HepG2 (cell line): ENCODE data around the gene CHCT1. TPM values are rescaled to one million over a fixed set of nuclear protein-coding genes. Genes with fewer than 3 reads are reported as not detected.

Experiments used
- ATAC-seq: fragments of 200-7000 bp; cut with Tn5 transposase; 3 replicates; pipeline ENCODE4 v1.9.1; 2020; ENCODE audit warnings: mild to moderate bottlenecking, moderate library complexity
- BruUV-seq: library from RNA; stranded (reverse); fragments of 400-500 nt; replicated peaks from 2 replicates; lab custom pipeline; 2021; lab: Mats Ljungman, UMichigan
- CTCF ChIA-PET: fragments of 300-600 bp; formaldehyde crosslinking; extraction: SDS; loops from one replicate; lab custom pipeline; 2021; ENCODE audit warnings: low total read pairs, inconsistent platforms, low intra/inter-chr PET ratio; lab: Yijun Ruan, JAX
- POLR2A ChIA-PET: fragments of 350-600 bp; sonication (Branson Sonifier 250); formaldehyde crosslinking; loops from one replicate; lab custom pipeline; 2020; ENCODE audit warnings: antibody characterized with exemption, inconsistent platforms; lab: Yijun Ruan, JAX
- DNase-seq: peaks from one replicate; pipeline ENCODE4 v3.0.0-alpha.2; 2015; ENCODE audit warnings: low spot score
- FAIRE-seq: peaks from 3 replicates; lab custom pipeline; 2011; peaks lifted over from hg19 to GRCh38; lab: Jason Lieb, UNC
- H2AFZ ChIP-seq: one replicate; pipeline ENCODE4 v1.6.1; 2011; ENCODE audit warnings: low read length, inconsistent platforms
- H3K27ac ChIP-seq: fragments of 300-600 bp; 3 replicates; pipeline ENCODE4 v1.8.0; 2011; ENCODE audit warnings: mixed run types, mild to moderate bottlenecking, mixed read lengths, low read length, inconsistent platforms; ENCODE audit not compliant: insufficient read depth; ENCODE audit errors: extremely low read length
- H3K27me3 ChIP-seq, 2 experiments: fragments of 200-600 bp in 1 of 2; 2 replicates in 1 of 2; 3 replicates in 1 of 2; pipeline versions ENCODE4 v1.6.0 to v1.8.0; 2011; ENCODE audit warnings: low read length in 2 of 2, mild to moderate bottlenecking in 2 of 2, moderate library complexity in 2 of 2, inconsistent platforms in 1 of 2; ENCODE audit not compliant: insufficient read depth in 2 of 2, control insufficient read depth in 1 of 2
- H3K36me3 ChIP-seq, 2 experiments: fragments of 200-600 bp in 1 of 2; replicated peaks in 1 of 2; 2 replicates in 1 of 2; 3 replicates in 1 of 2; pipeline versions ENCODE4 v1.5.1 to v1.8.0; 2011; ENCODE audit warnings: low read length in 2 of 2, inconsistent platforms in 1 of 2; ENCODE audit not compliant: insufficient read depth in 2 of 2, control insufficient read depth in 1 of 2
- H3K4me1 ChIP-seq: 2 replicates; pipeline ENCODE4 v1.5.1; 2012; ENCODE audit warnings: low read length, inconsistent platforms; ENCODE audit not compliant: insufficient read depth
- H3K4me2 ChIP-seq: 2 replicates; pipeline ENCODE4 v1.6.0; 2011; ENCODE audit warnings: low read depth, low read length, inconsistent platforms
- H3K4me3 ChIP-seq, 3 experiments: fragments of 200-600 bp in 1 of 3; sonication (generic), shearing (Covaris generic) in 1 of 3; replicated peaks in 1 of 3; 2 replicates each; pipeline ENCODE4 v1.5.1; 2011 to 2016; ENCODE audit warnings: low read length in 3 of 3, inconsistent platforms in 2 of 3, low read depth in 2 of 3, mild to moderate bottlenecking in 2 of 3, control low read depth in 1 of 3, mixed read lengths in 1 of 3; ENCODE audit not compliant: insufficient read depth in 1 of 3
- H3K79me2 ChIP-seq: one replicate; pipeline ENCODE4 v1.6.1; 2011; ENCODE audit warnings: low read length, inconsistent platforms; ENCODE audit not compliant: insufficient read depth
- H3K9ac ChIP-seq: 2 replicates; pipeline ENCODE4 v1.6.0; 2011; ENCODE audit warnings: mild to moderate bottlenecking, low read depth, low read length, inconsistent platforms; ENCODE audit not compliant: insufficient read depth
- H3K9me3 ChIP-seq: 2 replicates; pipeline ENCODE4 v1.5.1; 2012; ENCODE audit warnings: mild to moderate bottlenecking, low read length
- H4K20me1 ChIP-seq: 2 replicates; pipeline ENCODE4 v1.6.0; 2011; ENCODE audit warnings: inconsistent platforms, mild to moderate bottlenecking, low read length, moderate library complexity; ENCODE audit not compliant: insufficient read depth
- KDM5B ChIP-seq: sonication (generic); formaldehyde crosslinking; IDR thresholded peaks from 2 replicates; pipeline ENCODE4 v1.4.0; 2020; ENCODE audit warnings: missing genetic modification reagents, mild to moderate bottlenecking, borderline replicate concordance
- MEIS2 ChIP-seq: sonication (generic); formaldehyde crosslinking; IDR thresholded peaks from 2 replicates; pipeline ENCODE4 v1.9.0; 2021; ENCODE audit warnings: mild to moderate bottlenecking, missing genetic modification reagents
- ZBTB20 ChIP-seq: sonication (generic); formaldehyde crosslinking; IDR thresholded peaks from 2 replicates; pipeline ENCODE4 v1.8.1; 2023; ENCODE audit warnings: missing genetic modification reagents, low read depth, mild to moderate bottlenecking, borderline replicate concordance
- ZBTB42 ChIP-seq: sonication (generic); formaldehyde crosslinking; IDR thresholded peaks from 2 replicates; pipeline ENCODE4 v1.5.0; 2020; ENCODE audit warnings: mild to moderate bottlenecking, missing genetic modification reagents
- ZBTB8A ChIP-seq: sonication (generic); formaldehyde crosslinking; IDR thresholded peaks from 2 replicates; pipeline ENCODE4 v1.4.0; 2020; ENCODE audit warnings: mild to moderate bottlenecking, low read depth, missing genetic modification reagents, borderline replicate concordance
- ZNF20 ChIP-seq: sonication (generic); formaldehyde crosslinking; IDR thresholded peaks from 2 replicates; pipeline ENCODE4 v1.4.0; 2020; ENCODE audit warnings: mild to moderate bottlenecking, moderate library complexity, missing genetic modification reagents
- ZNF432 ChIP-seq: sonication (generic); formaldehyde crosslinking; IDR thresholded peaks from 2 replicates; pipeline ENCODE4 v1.5.0; 2020; ENCODE audit warnings: missing genetic modification reagents, mild to moderate bottlenecking, borderline replicate concordance
- ZNF543 ChIP-seq: sonication (generic); formaldehyde crosslinking; IDR thresholded peaks from 2 replicates; pipeline ENCODE4 v1.4.0; 2020; ENCODE audit warnings: mild to moderate bottlenecking, missing genetic modification reagents
- ZNF879 ChIP-seq: sonication (generic); formaldehyde crosslinking; IDR thresholded peaks from 2 replicates; pipeline ENCODE4 v1.8.1; 2023; ENCODE audit warnings: missing genetic modification reagents
- in situ Hi-C: cut with HindIII; loops from 2 replicates; pipeline ENCODE4 v1.10.0; 2017; ENCODE audit warnings: low pct_unique_long_range_greater_than_20kb; ENCODE audit not compliant: extremely low pct_ligation_motif_present
- intact Hi-C: fragments of 100-400 bp; cut with micrococcal nuclease; formaldehyde crosslinking; loops from one replicate; pipeline ENCODE4 v1.10.0; 2022; ENCODE audit not compliant: unreplicated experiment
- polyA plus RNA-seq, 8 experiments: library from polyadenylated mRNA; depleted of rRNA in 3 of 8; stranded (reverse) in 7 of 8; unstranded in 1 of 8; fragments of >200 nt; fragmentation: Illumina TruSeq in 4 of 8; extraction: Trizol in 4 of 8; gene quantifications; 2 replicates each; pipeline versions ENCODE4 v1.2.1 to v1.2.3, GENCODE V29; 2011 to 2016; ENCODE audit warnings: low read depth in 4 of 8, missing spikeins in 1 of 8, mixed read lengths in 1 of 8; ENCODE audit not compliant: insufficient read depth in 1 of 8
- total RNA-seq, 5 experiments: library from RNA; depleted of rRNA; stranded (reverse); fragments of >200 nt; fragmentation: Illumina TruSeq; extraction: Trizol; gene quantifications; 2 replicates each; pipeline ENCODE4 v1.2.3, GENCODE V29; 2016; ENCODE audit warnings: low read depth in 1 of 5
- TF ChIP-seq, protein P1 (sequence below): sonication (generic); formaldehyde crosslinking; IDR thresholded peaks from 2 replicates; pipeline ENCODE4 v1.4.0; 2020; ENCODE audit warnings: missing genetic modification reagents
- TF ChIP-seq, protein P2 (sequence below): sonication (generic); formaldehyde crosslinking; IDR thresholded peaks from 2 replicates; pipeline ENCODE4 v1.4.0; 2020; ENCODE audit warnings: mild to moderate bottlenecking, missing genetic modification reagents

CHCT1 gene
- total and polyA plus RNA-seq, 2 of the 13 experiments (the other 11 are each of a cell fraction or from before 2014, with no cell fraction given) = not detected

DNA sequence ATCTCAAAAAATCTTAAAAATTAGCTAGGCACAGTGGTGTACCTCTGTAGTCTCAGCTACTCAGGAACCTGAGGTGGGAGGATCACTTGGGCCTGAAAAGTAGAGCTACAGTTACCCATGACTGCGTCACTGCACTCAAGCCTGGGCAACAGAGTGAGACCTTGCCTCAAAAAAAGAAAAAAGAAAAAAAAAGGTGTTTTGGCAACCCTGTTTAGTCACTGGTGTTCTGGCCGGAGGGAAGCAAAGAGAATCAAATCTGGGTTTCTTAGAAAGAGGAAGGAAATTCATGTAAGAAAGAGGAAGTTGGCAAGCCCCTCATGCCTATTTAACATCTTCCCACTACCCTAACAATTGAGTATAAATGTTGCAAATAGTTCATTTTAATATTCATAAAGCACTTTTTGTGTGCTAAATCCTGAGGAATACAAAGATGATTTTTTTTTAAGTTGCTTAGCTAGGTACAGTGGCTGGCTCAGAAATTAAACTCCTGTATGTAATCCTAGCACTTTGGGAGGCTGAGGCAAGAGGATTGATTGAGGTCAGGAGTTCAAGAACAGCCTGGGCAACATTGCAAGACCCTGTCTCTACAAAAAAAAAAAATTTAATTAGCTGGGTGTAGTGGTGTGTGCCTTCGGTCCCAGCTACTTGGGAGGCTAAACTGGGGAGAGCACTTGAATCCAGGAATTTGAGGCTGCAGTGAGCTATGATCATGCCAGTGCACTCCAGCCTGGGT is 23.9 kb upstream of the CHCT1 start (continued):
- TF ChIP-seq ZBTB20 (CRISPR knock-in tag) (no peak), MEIS2 (CRISPR knock-in tag) (no peak), KDM5B (no peak)

DNA sequence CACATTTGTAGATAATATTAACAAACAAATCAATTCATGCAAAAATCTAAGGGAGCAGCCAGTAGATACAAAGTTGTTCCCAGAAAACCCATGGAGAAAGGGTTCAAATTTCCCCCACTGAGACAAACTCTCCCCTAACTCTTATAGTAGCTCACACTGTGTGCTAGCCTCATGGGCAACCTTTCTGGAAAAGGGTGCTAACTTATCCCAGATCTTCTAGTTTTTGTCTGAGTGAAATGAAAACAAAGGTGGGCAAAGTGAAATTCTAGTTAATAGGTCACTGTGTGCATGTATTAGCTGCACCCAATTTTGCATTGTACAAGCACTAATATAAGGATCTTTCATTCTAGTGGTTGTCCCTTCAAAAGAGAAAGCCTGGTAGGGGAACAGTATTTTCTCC is 20.5 kb upstream of the CHCT1 start:
- Histone ChIP-seq H2AFZ (no peak overlapping the region), H3K4me1 (peaks cover 22% of the 10 kb centered on the region), H3K4me2 (no peak overlapping the region), H3K9ac (no peak overlapping the region), H3K79me2 (no peaks in the 10 kb centered on the region), H3K27me3 (no peaks in the 10 kb centered on the region), H3K27ac (no peak overlapping the region), H4K20me1 (no peaks in the 10 kb centered on the region), H3K4me3 (no peak overlapping the region), H3K9me3 (no peaks in the 10 kb centered on the region), H3K36me3 (no peaks in the 10 kb centered on the region)
- ChIA-PET POLR2A (interaction anchor here (5.2 kb wide), 1 partner anchor 10 kb away, joined by 30 read pairs; the partner anchor contains the start of gene USP32), CTCF (no interaction called here)
- DNase-seq = no peak
- intact Hi-C loops = no loop called here
- ATAC-seq = no peak
- in situ Hi-C loops = no loop called here
- FAIRE-seq = no peak
- BruUV-seq = no TSS peak
- TF ChIP-seq ZNF20 (CRISPR knock-in tag) (no peak), ZBTB8A (CRISPR knock-in tag) (no peak), ZBTB42 (CRISPR knock-in tag) (no peak), ZNF879 (CRISPR knock-in tag) (no peak), ZNF432 (CRISPR knock-in tag) (no peak), ZNF543 (CRISPR knock-in tag) (no peak)
- TF ChIP-seq, protein P1, sequence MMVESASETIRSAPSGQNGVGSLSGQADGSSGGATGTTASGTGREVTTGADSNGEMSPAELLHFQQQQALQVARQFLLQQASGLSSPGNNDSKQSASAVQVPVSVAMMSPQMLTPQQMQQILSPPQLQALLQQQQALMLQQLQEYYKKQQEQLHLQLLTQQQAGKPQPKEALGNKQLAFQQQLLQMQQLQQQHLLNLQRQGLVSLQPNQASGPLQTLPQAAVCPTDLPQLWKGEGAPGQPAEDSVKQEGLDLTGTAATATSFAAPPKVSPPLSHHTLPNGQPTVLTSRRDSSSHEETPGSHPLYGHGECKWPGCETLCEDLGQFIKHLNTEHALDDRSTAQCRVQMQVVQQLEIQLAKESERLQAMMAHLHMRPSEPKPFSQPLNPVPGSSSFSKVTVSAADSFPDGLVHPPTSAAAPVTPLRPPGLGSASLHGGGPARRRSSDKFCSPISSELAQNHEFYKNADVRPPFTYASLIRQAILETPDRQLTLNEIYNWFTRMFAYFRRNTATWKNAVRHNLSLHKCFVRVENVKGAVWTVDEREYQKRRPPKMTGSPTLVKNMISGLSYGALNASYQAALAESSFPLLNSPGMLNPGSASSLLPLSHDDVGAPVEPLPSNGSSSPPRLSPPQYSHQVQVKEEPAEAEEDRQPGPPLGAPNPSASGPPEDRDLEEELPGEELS (CRISPR knock-in tag) = no peak
- TF ChIP-seq, protein P2, sequence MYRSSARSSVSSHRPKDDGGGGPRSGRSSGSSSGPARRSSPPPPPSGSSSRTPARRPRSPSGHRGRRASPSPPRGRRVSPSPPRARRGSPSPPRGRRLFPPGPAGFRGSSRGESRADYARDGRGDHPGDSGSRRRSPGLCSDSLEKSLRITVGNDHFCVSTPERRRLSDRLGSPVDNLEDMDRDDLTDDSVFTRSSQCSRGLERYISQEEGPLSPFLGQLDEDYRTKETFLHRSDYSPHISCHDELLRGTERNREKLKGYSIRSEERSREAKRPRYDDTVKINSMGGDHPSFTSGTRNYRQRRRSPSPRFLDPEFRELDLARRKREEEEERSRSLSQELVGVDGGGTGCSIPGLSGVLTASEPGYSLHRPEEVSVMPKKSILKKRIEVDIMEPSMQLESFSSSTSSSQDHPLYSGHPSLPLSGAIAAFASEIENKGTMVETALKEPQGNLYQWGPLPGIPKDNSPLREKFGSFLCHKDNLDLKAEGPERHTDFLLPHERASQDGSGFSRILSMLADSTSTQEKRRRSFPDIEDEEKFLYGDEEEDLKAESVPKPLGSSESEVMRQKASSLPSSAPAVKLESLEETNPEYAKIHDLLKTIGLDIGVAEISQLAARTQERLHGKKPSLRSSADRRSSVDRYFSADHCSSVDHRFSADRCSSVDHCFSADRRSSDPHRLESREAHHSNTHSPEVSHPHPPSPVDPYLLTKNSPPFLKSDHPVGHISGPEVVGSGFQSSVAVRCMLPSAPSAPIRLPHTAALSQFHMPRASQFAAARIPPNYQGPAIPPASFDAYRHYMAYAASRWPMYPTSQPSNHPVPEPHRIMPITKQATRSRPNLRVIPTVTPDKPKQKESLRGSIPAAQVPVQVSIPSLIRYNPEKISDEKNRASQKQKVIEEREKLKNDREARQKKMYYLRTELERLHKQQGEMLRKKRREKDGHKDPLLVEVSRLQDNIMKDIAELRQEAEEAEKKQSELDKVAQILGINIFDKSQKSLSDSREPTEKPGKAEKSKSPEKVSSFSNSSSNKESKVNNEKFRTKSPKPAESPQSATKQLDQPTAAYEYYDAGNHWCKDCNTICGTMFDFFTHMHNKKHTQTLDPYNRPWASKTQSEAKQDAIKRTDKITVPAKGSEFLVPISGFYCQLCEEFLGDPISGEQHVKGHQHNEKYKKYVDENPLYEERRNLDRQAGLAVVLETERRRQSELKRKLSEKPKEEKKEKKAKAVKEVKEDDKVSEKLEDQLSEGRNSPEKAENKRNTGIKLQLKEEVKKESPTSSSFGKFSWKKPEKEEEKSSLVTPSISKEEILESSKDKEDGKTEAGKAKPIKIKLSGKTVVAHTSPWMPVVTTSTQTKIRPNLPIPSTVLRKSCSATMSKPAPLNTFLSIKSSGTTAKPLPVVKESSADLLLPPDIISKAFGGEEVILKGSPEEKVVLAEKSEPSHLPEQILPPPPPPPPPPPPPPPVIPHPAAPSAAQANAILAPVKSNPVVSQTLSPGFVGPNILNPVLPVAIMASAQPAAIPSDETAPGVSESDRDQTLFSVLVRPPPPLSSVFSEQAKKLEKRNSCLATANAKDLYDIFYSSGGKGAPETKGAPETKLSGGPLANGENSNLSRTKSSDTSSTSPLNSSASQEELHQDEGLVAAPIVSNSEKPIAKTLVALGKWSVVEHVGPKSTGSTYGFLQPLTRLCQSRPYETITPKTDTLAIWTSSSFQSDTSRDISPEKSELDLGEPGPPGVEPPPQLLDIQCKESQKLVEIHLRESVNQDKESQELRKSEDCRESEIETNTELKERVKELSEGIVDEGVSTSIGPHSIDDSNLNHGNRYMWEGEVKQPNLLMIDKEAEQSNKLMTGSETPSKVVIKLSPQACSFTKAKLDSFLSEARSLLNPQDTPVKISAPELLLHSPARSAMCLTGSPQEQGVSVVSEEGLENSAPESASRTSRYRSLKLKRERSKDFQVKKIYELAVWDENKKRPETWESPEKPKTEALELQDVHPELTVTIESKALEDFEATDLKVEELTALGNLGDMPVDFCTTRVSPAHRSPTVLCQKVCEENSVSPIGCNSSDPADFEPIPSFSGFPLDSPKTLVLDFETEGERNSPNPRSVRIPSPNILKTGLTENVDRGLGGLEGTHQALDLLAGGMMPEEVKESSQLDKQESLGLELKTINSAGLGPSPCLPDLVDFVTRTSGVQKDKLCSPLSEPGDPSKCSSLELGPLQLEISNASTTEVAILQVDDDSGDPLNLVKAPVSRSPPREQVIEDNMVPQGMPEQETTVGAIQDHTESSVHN = no peak
